AG04450 (cell line): ENCODE results near the gene SCFD2. TPM values are rescaled to one million over a fixed set of nuclear protein-coding genes. Genes with fewer than 3 reads are reported as not detected.

ENCODE experiments used
- CTCF ChIA-PET: fragments of 300-600, 350-600 bp; formaldehyde crosslinking; extraction: SDS; loops from one replicate; lab custom pipeline; 2022; ENCODE audit warnings: antibody characterized with exemption, inconsistent platforms; lab: Charles Lee
- POLR2A ChIA-PET: fragments of 350-600 bp; formaldehyde crosslinking; extraction: SDS; loops from one replicate; lab custom pipeline; 2021; ENCODE audit warnings: antibody characterized with exemption, inconsistent platforms; lab: Yijun Ruan, JAX
- DNase-seq: peaks from one replicate; pipeline ENCODE4 v3.0.0-alpha.2; 2011; ENCODE audit warnings: low read depth, low spot score
- H3K27ac ChIP-seq: one replicate; pipeline ENCODE4 v1.5.1; 2012; ENCODE audit warnings: low read depth, low read length, control low read depth
- H3K27me3 ChIP-seq: one replicate; pipeline ENCODE4 v1.6.0; 2012; ENCODE audit warnings: low read length; ENCODE audit not compliant: control insufficient read depth, insufficient read depth
- H3K4me3 ChIP-seq: 2 replicates; pipeline ENCODE4 v1.5.1; 2011; ENCODE audit warnings: mild to moderate bottlenecking, low read depth, low read length, control low read depth
- H3K9me3 ChIP-seq: 2 replicates; pipeline ENCODE4 v1.5.1; 2012; ENCODE audit warnings: low read length; ENCODE audit not compliant: control insufficient read depth, insufficient read depth
- polyA plus RNA-seq: library from polyadenylated mRNA; depleted of rRNA; stranded (reverse); fragments of >200 nt; gene quantifications from 2 replicates; pipeline ENCODE4 v1.2.3, GENCODE V29; 2011
- TF ChIP-seq, protein P1 (sequence below): IDR thresholded peaks from 2 replicates; pipeline ENCODE4 v1.5.1; 2011; ENCODE audit warnings: low read depth, low read length, control low read depth, inconsistent platforms

The SCFD2 gene
- polyA plus RNA-seq, 1 experiment: 16.4 TPM

DNA sequence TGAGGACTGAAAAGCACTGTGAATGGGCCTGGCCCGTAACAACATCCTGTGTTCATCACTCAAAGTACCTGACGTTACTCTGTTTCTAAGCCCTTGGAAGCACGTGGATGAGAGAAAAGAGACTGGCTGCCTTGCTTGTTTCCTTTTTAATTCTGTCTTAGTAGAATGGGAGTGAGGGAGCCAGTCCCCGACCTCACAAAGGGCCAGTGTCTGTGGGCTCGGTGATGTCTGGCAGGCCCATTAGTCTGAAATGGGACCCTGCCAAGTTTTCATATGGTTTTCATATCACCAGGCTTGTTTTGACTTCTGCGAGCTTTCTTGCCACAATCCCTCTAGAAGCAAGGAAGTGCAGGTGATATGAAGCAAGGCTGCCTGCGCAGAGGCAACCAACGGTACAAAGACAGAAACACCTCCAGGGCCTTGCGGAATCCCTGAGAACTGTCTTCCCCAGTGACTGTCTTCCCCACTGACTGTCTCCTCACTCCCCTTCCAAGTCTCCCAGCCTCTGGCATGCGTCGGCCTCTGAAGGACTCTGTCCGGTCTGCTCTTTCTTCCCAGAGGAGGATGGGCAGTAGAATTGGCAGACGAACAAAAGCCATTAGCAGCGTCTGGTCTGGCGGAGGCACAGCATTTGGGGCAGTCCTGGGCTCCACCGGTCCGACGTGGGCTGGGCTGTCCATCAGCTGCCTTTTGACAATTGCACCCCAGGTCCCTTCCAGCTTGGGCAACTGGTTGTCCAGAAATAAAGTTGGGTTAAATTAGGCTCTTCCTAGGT is 524.0 kb downstream of the SCFD2 start:
- Histone ChIP-seq H3K4me3 (no peak overlapping the region), H3K27me3 (peaks cover 2% of the 10 kb centered on the region), H3K9me3 (no peaks in the 10 kb centered on the region; the same call in 1 of the 2 replicates), H3K27ac (no peak overlapping the region)
- POLR2A ChIA-PET: no interaction called here
- DNase-seq: no peak
- TF ChIP-seq, protein P1, sequence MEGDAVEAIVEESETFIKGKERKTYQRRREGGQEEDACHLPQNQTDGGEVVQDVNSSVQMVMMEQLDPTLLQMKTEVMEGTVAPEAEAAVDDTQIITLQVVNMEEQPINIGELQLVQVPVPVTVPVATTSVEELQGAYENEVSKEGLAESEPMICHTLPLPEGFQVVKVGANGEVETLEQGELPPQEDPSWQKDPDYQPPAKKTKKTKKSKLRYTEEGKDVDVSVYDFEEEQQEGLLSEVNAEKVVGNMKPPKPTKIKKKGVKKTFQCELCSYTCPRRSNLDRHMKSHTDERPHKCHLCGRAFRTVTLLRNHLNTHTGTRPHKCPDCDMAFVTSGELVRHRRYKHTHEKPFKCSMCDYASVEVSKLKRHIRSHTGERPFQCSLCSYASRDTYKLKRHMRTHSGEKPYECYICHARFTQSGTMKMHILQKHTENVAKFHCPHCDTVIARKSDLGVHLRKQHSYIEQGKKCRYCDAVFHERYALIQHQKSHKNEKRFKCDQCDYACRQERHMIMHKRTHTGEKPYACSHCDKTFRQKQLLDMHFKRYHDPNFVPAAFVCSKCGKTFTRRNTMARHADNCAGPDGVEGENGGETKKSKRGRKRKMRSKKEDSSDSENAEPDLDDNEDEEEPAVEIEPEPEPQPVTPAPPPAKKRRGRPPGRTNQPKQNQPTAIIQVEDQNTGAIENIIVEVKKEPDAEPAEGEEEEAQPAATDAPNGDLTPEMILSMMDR: no peak
- CTCF ChIA-PET: interaction anchor here (0.6 to 1.1 kb wide), 1 partner anchor 141 kb away, joined by 3 read pairs; no protein-coding TSS in a partner anchor

DNA sequence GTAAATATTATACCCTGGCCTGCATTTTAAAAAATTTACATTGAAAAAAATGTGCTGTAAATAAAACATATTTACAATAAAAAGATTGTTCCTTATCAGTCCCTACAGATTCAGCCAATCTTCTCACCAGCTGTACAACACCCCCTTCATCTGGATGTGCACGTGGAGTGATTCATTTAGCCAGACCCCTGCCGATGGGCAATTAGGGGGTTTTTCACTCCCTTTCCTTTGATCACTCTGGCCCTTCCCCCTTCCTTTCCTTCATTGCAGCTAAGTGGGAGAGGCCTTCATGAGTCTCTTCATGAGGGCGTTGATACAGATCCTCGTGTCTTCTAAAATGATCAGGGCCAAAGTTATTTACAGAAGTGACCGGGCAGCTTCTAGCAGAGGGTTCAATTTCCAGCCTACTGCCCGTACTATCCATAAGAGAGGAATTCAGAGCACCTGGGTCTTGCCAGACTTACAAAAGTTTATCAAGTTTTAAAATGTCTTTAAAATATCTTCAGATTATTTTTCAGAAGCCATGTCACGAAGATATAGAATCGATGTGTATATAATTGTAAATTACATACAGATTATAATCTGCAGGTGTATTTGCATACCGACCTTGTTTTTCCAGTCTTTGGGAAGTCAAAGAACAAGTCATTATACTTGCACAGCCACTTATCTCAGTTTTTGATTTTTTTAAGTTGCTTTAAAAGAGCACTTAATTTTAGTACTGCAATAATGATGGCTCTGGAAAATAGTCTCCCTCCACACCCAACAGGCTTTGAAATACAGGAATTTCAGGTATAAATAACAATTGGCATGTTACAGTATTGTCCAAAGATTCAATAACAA is 525.1 kb downstream of the SCFD2 start:
- no peak for DNase-seq
- H3K4me3 ChIP-seq: no peak overlapping the region
- no peaks in the 10 kb centered on the region; the same call in 1 of the 2 replicates for H3K9me3 ChIP-seq
- ChIA-PET POLR2A (no interaction called here), CTCF (interaction anchor here (1.1 to 1.8 kb wide), 4 partner anchors 71 to 143 kb away, joined by 3 to 10 read pairs (median 6); no protein-coding TSS in a partner anchor)
- TF ChIP-seq, protein P1: no peak
- peaks cover 2% of the 10 kb centered on the region for H3K27me3 ChIP-seq
- H3K27ac ChIP-seq: no peak overlapping the region

DNA sequence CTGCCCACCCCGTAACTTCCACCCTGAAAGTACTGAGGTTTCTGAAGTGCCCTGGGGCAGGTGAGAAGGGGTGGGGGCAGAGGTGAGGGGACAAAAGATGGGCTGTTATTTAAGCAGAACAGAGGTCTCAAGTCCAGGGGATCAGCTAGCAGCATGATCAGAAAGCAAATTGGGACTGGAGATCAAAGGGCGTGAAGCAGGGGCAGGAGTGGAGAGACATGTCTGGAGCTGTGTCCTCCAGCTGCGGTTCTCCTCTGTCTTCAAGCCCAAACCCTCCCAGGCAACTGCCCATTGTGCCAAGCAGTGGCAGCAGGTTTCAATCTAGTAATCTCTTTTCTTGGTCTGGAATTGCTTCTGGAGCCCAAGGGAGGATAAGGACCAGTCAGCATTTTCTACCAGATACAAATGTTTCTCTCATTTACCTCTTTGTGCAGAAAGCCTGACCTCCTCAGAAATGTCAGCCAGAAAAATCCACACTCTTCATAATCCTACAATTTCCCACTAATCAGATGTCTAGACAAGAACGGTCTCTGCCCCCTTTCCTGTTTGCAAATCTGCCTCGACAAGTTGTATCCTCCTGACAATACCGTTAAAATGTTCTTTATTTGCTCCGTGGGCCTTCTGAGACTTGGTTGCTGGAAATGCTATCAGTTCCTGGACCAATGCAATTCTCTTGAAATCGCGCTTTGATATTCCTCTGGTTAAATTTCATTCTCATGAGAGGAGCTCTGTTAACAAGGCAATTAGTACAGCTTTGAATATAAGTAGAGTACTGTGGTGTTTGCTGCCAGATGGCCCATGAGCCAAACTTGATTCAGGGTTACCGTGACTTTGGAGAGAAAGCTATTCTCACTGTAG is 526.9 kb downstream of the SCFD2 start:
- ChIA-PET CTCF (interaction anchor here (1.5 to 1.8 kb wide), 4 partner anchors 73 to 293 kb away, joined by 4 to 10 read pairs (median 6); no protein-coding TSS in a partner anchor), POLR2A (interaction anchor here (2.9 kb wide), 1 partner anchor 14 kb away, joined by 8 read pairs; no protein-coding TSS in a partner anchor)
- Histone ChIP-seq H3K9me3 (no peaks in the 10 kb centered on the region; the same call in 1 of the 2 replicates), H3K4me3 (no peak overlapping the region), H3K27ac (no peak overlapping the region), H3K27me3 (peaks cover 2% of the 10 kb centered on the region)
- TF ChIP-seq, protein P1: no peak
- DNase-seq: no peak

DNA sequence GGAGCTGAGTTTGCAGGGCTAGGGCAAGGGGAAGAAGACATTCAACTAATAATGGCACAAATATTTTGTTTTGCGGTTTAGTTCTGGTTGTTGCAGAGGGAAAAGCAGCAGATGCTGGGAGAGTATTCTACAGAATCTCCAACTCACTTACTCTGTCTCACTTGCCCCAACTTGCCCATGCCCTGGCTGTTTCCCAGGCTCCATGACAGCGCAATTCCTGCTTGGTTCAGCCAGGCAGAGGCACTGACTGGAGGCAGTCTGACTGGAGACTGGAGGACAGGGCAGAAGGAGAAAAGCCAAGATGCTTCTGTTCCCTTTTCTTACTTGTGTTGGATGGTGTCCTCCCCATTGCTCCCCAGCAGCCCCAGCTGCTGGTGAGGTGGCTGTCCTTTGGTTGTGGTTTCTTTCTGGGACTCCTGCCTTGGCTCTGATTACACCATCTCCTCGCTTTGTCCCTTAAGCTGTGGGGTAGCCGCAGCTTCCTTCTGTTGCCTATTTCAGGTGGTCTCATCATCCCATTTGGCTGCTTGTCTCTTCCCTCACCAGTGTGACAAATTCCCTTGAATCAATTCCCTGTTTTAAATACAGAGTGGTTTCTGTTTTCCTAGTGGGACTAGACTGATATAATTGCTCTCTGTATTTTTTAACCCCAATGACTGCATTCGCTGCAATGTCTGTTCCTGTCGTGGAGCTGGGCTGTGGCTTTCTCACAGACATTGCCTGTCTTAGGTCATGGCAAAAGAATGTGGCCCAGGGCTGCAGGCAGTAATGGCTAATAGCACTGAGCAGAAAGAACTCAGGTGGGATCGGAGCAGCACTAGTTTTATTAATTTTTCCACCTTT is 527.9 kb downstream of the SCFD2 start:
- TF ChIP-seq, protein P1: no peak
- Histone ChIP-seq H3K27me3 (no peaks in the 10 kb centered on the region), H3K9me3 (no peaks in the 10 kb centered on the region; the same call in 1 of the 2 replicates), H3K4me3 (no peak overlapping the region), H3K27ac (no peak overlapping the region)
- POLR2A ChIA-PET: interaction anchor here (2.9 kb wide), 1 partner anchor 13 kb away, joined by 8 read pairs; no protein-coding TSS in a partner anchor
- DNase-seq: no peak
- CTCF ChIA-PET: no interaction called here
